Measurements from ENCODE around the gene CNIH3.

The CNIH3 gene

GRCh38 chr1:224749916-224750315 is 133.8 kb downstream of the CNIH3 start:
- no peak for DNase-seq

GRCh38 chr1:224751624-224752311 is 135.7 kb downstream of the CNIH3 start:
- DNase-seq = no peak

- DNase-seq = no peak
These were observed 137.4 kb downstream of the CNIH3 start for GRCh38 chr1:224753491-224753890.

- no peak for DNase-seq
These were observed 139.5 kb downstream of the CNIH3 start for GRCh38 chr1:224755586-224755985.

- no peak for DNase-seq
These were observed 141.4 kb downstream of the CNIH3 start for GRCh38 chr1:224757508-224757907.

GRCh38 chr1:224759135-224759534 is 143.0 kb downstream of the CNIH3 start:
- DNase-seq = no peak

GRCh38 chr1:224759681-224760091 is 143.6 kb downstream of the CNIH3 start:
- DNase-seq = no peak

- no peak for DNase-seq
These were observed 144.0 kb downstream of the CNIH3 start for GRCh38 chr1:224760163-224760562.

- no peak for DNase-seq
These were observed 145.1 kb downstream of the CNIH3 start for GRCh38 chr1:224761245-224761644.

- no peak for DNase-seq
These were observed 145.9 kb downstream of the CNIH3 start for GRCh38 chr1:224762046-224762445.

GRCh38 chr1:224762701-224763100 is 146.6 kb downstream of the CNIH3 start:
- no peak for DNase-seq

GRCh38 chr1:224763126-224763775 is 147.1 kb downstream of the CNIH3 start:
- no peak for DNase-seq

GRCh38 chr1:224766266-224766665 is 150.1 kb downstream of the CNIH3 start:
- no peak for DNase-seq

GRCh38 chr1:224767031-224767430 is 150.9 kb downstream of the CNIH3 start:
- DNase-seq = no peak

GRCh38 chr1:224767676-224768075 is 151.6 kb downstream of the CNIH3 start:
- DNase-seq = no peak

- no peak for DNase-seq
These were observed 152.9 kb downstream of the CNIH3 start for GRCh38 chr1:224768971-224769370.

- peak; percentile 10 for DNase-seq
These were observed 153.6 kb downstream of the CNIH3 start for GRCh38 chr1:224769452-224770335.

- DNase-seq = peak; percentile 78
These were observed 154.2 kb downstream of the CNIH3 start for GRCh38 chr1:224770336-224770693.

- no peak for DNase-seq
These were observed 157.5 kb downstream of the CNIH3 start for GRCh38 chr1:224773646-224774045.

GRCh38 chr1:224774378-224774777 is 158.3 kb downstream of the CNIH3 start:
- no peak for DNase-seq

- no peak for DNase-seq
These were observed 161.1 kb downstream of the CNIH3 start for GRCh38 chr1:224777180-224777579.

- DNase-seq = no peak
These were observed 163.4 kb downstream of the CNIH3 start for GRCh38 chr1:224779536-224779935.

- no peak for DNase-seq
These were observed 164.6 kb downstream of the CNIH3 start for GRCh38 chr1:224780736-224781135.

GRCh38 chr1:224781800-224782199 is 165.7 kb downstream of the CNIH3 start:
- DNase-seq = no peak

All from HCEC 1CT (cell line).